ENCODE data around the gene CGB2. TPM values are rescaled to one million over a fixed set of nuclear protein-coding genes. Genes with fewer than 3 reads are reported as not detected.

Gene CGB2
- polyA plus RNA-seq, 2 donors, result not detected

GRCh38 chr19:49061445-49061844 is 29.8 kb downstream of the CGB2 start:
- H3K27me3 ChIP-seq (ENCODE audit: control insufficient read depth in 1 of 2, insufficient read depth in 2 of 2, low read length in 2 of 2), result no peaks in the 10 kb centered on the region
- 73 to 78% methylated on average over 25 of the region's 25 CpGs for WGBS, 2 donors

GRCh38 chr19:49064029-49064629 is 32.4 kb downstream of the CGB2 start:
- 38 to 43% methylated on average over 10 of the region's 10 CpGs for WGBS, 2 donors
- Histone ChIP-seq H3K36me3 (ENCODE audit: control insufficient read depth in 2 of 2, insufficient read depth in 2 of 2, low read length in 1 of 2) (no peaks in the 10 kb centered on the region), H3K27me3 (ENCODE audit: control insufficient read depth in 1 of 2, insufficient read depth in 2 of 2, low read length in 2 of 2) (no peaks in the 10 kb centered on the region), H3K27ac (ENCODE audit: low read depth in 2 of 2, low read length in 1 of 2) (peak overlapping the region; percentile 74 to 76), H3K9me3 (ENCODE audit: control insufficient read depth in 2 of 2, insufficient read depth in 1 of 2, low read depth in 1 of 2, low read length in 1 of 2) (no peaks in the 10 kb centered on the region), H3K4me3 (ENCODE audit: low read depth in 1 of 2, low read length in 2 of 2) (peak overlapping the region; percentile 37 to 39), H3K4me1 (ENCODE audit: control insufficient read depth in 2 of 2, insufficient read depth in 2 of 2, low read length in 1 of 2) (peaks cover 0 to 3% of the 10 kb centered on the region in 2 donors)

More at GRCh38 chr19:49061445-49061844, 29.8 kb downstream of the CGB2 start:
- Histone ChIP-seq H3K27ac (ENCODE audit: low read depth in 2 of 2, low read length in 1 of 2) (no peak overlapping the region), H3K4me3 (ENCODE audit: low read depth in 1 of 2, low read length in 2 of 2) (no peak overlapping the region), H3K4me1 (ENCODE audit: control insufficient read depth in 2 of 2, insufficient read depth in 2 of 2, low read length in 1 of 2) (peaks cover 3 to 11% of the 10 kb centered on the region in 2 donors), H3K36me3 (ENCODE audit: control insufficient read depth in 2 of 2, insufficient read depth in 2 of 2, low read length in 1 of 2) (no peaks in the 10 kb centered on the region), H3K9me3 (ENCODE audit: control insufficient read depth in 2 of 2, insufficient read depth in 1 of 2, low read depth in 1 of 2, low read length in 1 of 2) (no peaks in the 10 kb centered on the region)

- WGBS, 2 donors, result 3 to 6% methylated on average over 39 to 53 of the region's 53 CpGs
- Histone ChIP-seq H3K4me1 (ENCODE audit: control insufficient read depth in 2 of 2, insufficient read depth in 2 of 2, low read length in 1 of 2) (peaks cover 0 to 3% of the 10 kb centered on the region in 2 donors), H3K27me3 (ENCODE audit: control insufficient read depth in 1 of 2, insufficient read depth in 2 of 2, low read length in 2 of 2) (no peaks in the 10 kb centered on the region), H3K36me3 (ENCODE audit: control insufficient read depth in 2 of 2, insufficient read depth in 2 of 2, low read length in 1 of 2) (no peaks in the 10 kb centered on the region), H3K4me3 (ENCODE audit: low read depth in 1 of 2, low read length in 2 of 2) (peak within 1 kb of the TSS; percentile 37 to 39), H3K27ac (ENCODE audit: low read depth in 2 of 2, low read length in 1 of 2) (peak within 1 kb of the TSS; percentile 74 to 76), H3K9me3 (ENCODE audit: control insufficient read depth in 2 of 2, insufficient read depth in 1 of 2, low read depth in 1 of 2, low read length in 1 of 2) (peaks cover 0 to under 1% of the 10 kb centered on the region in 2 donors)
Measured at GRCh38 chr19:49064768-49065611, 33.3 kb downstream of the CGB2 start, which contains the start of gene NTF4. Gene NTF4, minus strand, starts transcription at chr19:49064818. Its CDS starts 2,821 bp downstream, at chr19:49061997.

GRCh38 chr19:49065905-49066512 is 34.3 kb downstream of the CGB2 start:
- Histone ChIP-seq H3K36me3 (ENCODE audit: control insufficient read depth in 2 of 2, insufficient read depth in 2 of 2, low read length in 1 of 2) (no peaks in the 10 kb centered on the region), H3K4me3 (ENCODE audit: low read depth in 1 of 2, low read length in 2 of 2) (no peak overlapping the region), H3K4me1 (ENCODE audit: control insufficient read depth in 2 of 2, insufficient read depth in 2 of 2, low read length in 1 of 2) (peaks cover 0 to 3% of the 10 kb centered on the region in 2 donors), H3K27ac (ENCODE audit: low read depth in 2 of 2, low read length in 1 of 2) (no peak overlapping the region), H3K27me3 (ENCODE audit: control insufficient read depth in 1 of 2, insufficient read depth in 2 of 2, low read length in 2 of 2) (no peaks in the 10 kb centered on the region), H3K9me3 (ENCODE audit: control insufficient read depth in 2 of 2, insufficient read depth in 1 of 2, low read depth in 1 of 2, low read length in 1 of 2) (peaks cover 0 to 7% of the 10 kb centered on the region in 2 donors)
- 61 to 68% methylated on average over 13 of the region's 13 CpGs for WGBS, 2 donors

- no peak overlapping the region for H3K4me3 ChIP-seq (ENCODE audit: low read depth in 1 of 2, low read length in 2 of 2)
- WGBS, 2 donors, result 47 to 65% methylated on average over 3 of the region's 3 CpGs
- H3K27me3 ChIP-seq (ENCODE audit: control insufficient read depth in 1 of 2, insufficient read depth in 2 of 2, low read length in 2 of 2), result peaks cover 0 to 6% of the 10 kb centered on the region in 2 donors
- peaks cover 0 to 10% of the 10 kb centered on the region in 2 donors for H3K9me3 ChIP-seq (ENCODE audit: control insufficient read depth in 2 of 2, insufficient read depth in 1 of 2, low read depth in 1 of 2, low read length in 1 of 2)
- H3K4me1 ChIP-seq (ENCODE audit: control insufficient read depth in 2 of 2, insufficient read depth in 2 of 2, low read length in 1 of 2), result peaks cover 3 to 6% of the 10 kb centered on the region in 2 donors
- no peaks in the 10 kb centered on the region for H3K36me3 ChIP-seq (ENCODE audit: control insufficient read depth in 2 of 2, insufficient read depth in 2 of 2, low read length in 1 of 2)
- no peak overlapping the region for H3K27ac ChIP-seq (ENCODE audit: low read depth in 2 of 2, low read length in 1 of 2)
Measured at GRCh38 chr19:49067554-49067953, 35.9 kb downstream of the CGB2 start.

- H3K4me1 ChIP-seq (ENCODE audit: control insufficient read depth in 2 of 2, insufficient read depth in 2 of 2, low read length in 1 of 2), result peaks cover 3 to 6% of the 10 kb centered on the region in 2 donors
- no peaks in the 10 kb centered on the region for H3K36me3 ChIP-seq (ENCODE audit: control insufficient read depth in 2 of 2, insufficient read depth in 2 of 2, low read length in 1 of 2)
- H3K27me3 ChIP-seq (ENCODE audit: control insufficient read depth in 1 of 2, insufficient read depth in 2 of 2, low read length in 2 of 2), result peaks cover 0 to 12% of the 10 kb centered on the region in 2 donors
- H3K4me3 ChIP-seq (ENCODE audit: low read depth in 1 of 2, low read length in 2 of 2), result no peak overlapping the region
- no peak overlapping the region for H3K27ac ChIP-seq (ENCODE audit: low read depth in 2 of 2, low read length in 1 of 2)
- peaks cover 0 to 10% of the 10 kb centered on the region in 2 donors for H3K9me3 ChIP-seq (ENCODE audit: control insufficient read depth in 2 of 2, insufficient read depth in 1 of 2, low read depth in 1 of 2, low read length in 1 of 2)
- 89 to 97% methylated on average over 9 of the region's 9 CpGs for WGBS, 2 donors
Measured at GRCh38 chr19:49069026-49069425, 37.3 kb downstream of the CGB2 start.

GRCh38 chr19:49070416-49070815 is 38.7 kb downstream of the CGB2 start:
- WGBS, 2 donors, result 96% methylated on average over 21 of the region's 21 CpGs
- Histone ChIP-seq H3K4me3 (ENCODE audit: low read depth in 1 of 2, low read length in 2 of 2) (no peak overlapping the region), H3K4me1 (ENCODE audit: control insufficient read depth in 2 of 2, insufficient read depth in 2 of 2, low read length in 1 of 2) (peaks cover 0 to 6% of the 10 kb centered on the region in 2 donors), H3K36me3 (ENCODE audit: control insufficient read depth in 2 of 2, insufficient read depth in 2 of 2, low read length in 1 of 2) (no peaks in the 10 kb centered on the region), H3K27ac (ENCODE audit: low read depth in 2 of 2, low read length in 1 of 2) (no peak overlapping the region), H3K27me3 (ENCODE audit: control insufficient read depth in 1 of 2, insufficient read depth in 2 of 2, low read length in 2 of 2) (peaks cover 0 to 12% of the 10 kb centered on the region in 2 donors), H3K9me3 (ENCODE audit: control insufficient read depth in 2 of 2, insufficient read depth in 1 of 2, low read depth in 1 of 2, low read length in 1 of 2) (peaks cover 0 to 10% of the 10 kb centered on the region in 2 donors)

GRCh38 chr19:49071860-49072547 is 40.3 kb downstream of the CGB2 start:
- Histone ChIP-seq H3K4me1 (ENCODE audit: control insufficient read depth in 2 of 2, insufficient read depth in 2 of 2, low read length in 1 of 2) (peaks cover 0 to 6% of the 10 kb centered on the region in 2 donors), H3K27ac (ENCODE audit: low read depth in 2 of 2, low read length in 1 of 2) (no peak overlapping the region), H3K4me3 (ENCODE audit: low read depth in 1 of 2, low read length in 2 of 2) (peak overlapping the region; percentile 22 to 35), H3K9me3 (ENCODE audit: control insufficient read depth in 2 of 2, insufficient read depth in 1 of 2, low read depth in 1 of 2, low read length in 1 of 2) (peaks cover 0 to 10% of the 10 kb centered on the region in 2 donors), H3K27me3 (ENCODE audit: control insufficient read depth in 1 of 2, insufficient read depth in 2 of 2, low read length in 2 of 2) (peaks cover 0 to 12% of the 10 kb centered on the region in 2 donors), H3K36me3 (ENCODE audit: control insufficient read depth in 2 of 2, insufficient read depth in 2 of 2, low read length in 1 of 2) (no peaks in the 10 kb centered on the region)
- 5 to 7% methylated on average over 85 to 93 of the region's 93 CpGs for WGBS, 2 donors

Data from esophagus (tissue), 2 donors.